HFFc6 (cell line): ENCODE results near the gene CELF6. TPM values are rescaled to one million over a fixed set of nuclear protein-coding genes. Genes with fewer than 3 reads are reported as not detected.

Experiments used
- DNase-seq: peaks from one replicate; pipeline ENCODE4 v3.0.0-alpha.2; 2018
- H3K27ac Mint-ChIP-seq: 2 replicates; pipeline ENCODE4 v1.8.0; 2020; ENCODE audit warnings: mild to moderate bottlenecking, mixed read lengths
- H3K27me3 Mint-ChIP-seq: 2 replicates; pipeline ENCODE4 v1.8.0; 2021; ENCODE audit warnings: mild to moderate bottlenecking, moderate library complexity, mixed read lengths; ENCODE audit not compliant: insufficient read depth
- H3K36me3 Mint-ChIP-seq: 2 replicates; pipeline ENCODE4 v1.8.0; 2021; ENCODE audit warnings: low read depth, mixed read lengths
- H3K4me1 Mint-ChIP-seq: 2 replicates; pipeline ENCODE4 v1.8.0; 2020; ENCODE audit warnings: low read depth, mixed read lengths
- H3K4me3 Mint-ChIP-seq: 2 replicates; pipeline ENCODE4 v1.8.0; 2020; ENCODE audit warnings: mild to moderate bottlenecking, moderate library complexity, mixed read lengths
- H3K9me3 Mint-ChIP-seq: 2 replicates; pipeline ENCODE4 v1.8.0; 2020; ENCODE audit warnings: mild to moderate bottlenecking, mixed read lengths
- long read RNA-seq: library from polyadenylated mRNA; unstranded; transcript quantifications from one replicate; pipeline ENCODE4 v2.0.0, GENCODE V29; 2019
- total RNA-seq, 6 experiments: library from RNA; stranded (reverse); fragmentation: NEBNext Ultra II Directional; extraction: Animal tissue kit (Norgen Biotek cat#: 25700); gene quantifications; 2 replicates in 1 of 6; 3 replicates in 5 of 6; pipeline ENCODE4 v1.2.3, GENCODE V29; 2021
- TF ChIP-seq, protein P1 (sequence below): fragments of 200-600 bp; sonication (generic); IDR thresholded peaks from 2 replicates; pipeline ENCODE4 v1.5.0; 2021; ENCODE audit warnings: antibody characterized with exemption, mild to moderate bottlenecking

CELF6 gene
- total RNA-seq: under 1 TPM in 4 of 6 experiments, not detected in 2; 0.11 to 0.14 (median 0.12) TPM
- long read RNA-seq: 0 reads

- TF ChIP-seq, protein P1, sequence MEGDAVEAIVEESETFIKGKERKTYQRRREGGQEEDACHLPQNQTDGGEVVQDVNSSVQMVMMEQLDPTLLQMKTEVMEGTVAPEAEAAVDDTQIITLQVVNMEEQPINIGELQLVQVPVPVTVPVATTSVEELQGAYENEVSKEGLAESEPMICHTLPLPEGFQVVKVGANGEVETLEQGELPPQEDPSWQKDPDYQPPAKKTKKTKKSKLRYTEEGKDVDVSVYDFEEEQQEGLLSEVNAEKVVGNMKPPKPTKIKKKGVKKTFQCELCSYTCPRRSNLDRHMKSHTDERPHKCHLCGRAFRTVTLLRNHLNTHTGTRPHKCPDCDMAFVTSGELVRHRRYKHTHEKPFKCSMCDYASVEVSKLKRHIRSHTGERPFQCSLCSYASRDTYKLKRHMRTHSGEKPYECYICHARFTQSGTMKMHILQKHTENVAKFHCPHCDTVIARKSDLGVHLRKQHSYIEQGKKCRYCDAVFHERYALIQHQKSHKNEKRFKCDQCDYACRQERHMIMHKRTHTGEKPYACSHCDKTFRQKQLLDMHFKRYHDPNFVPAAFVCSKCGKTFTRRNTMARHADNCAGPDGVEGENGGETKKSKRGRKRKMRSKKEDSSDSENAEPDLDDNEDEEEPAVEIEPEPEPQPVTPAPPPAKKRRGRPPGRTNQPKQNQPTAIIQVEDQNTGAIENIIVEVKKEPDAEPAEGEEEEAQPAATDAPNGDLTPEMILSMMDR: no peak
- Mint-ChIP-seq H3K4me3 (peak within 1 kb of the TSS; percentile 85), H3K36me3 (peaks cover 13% of the 10 kb centered on the region; the same call in 1 of the 2 replicates), H3K27me3 (peaks cover 10% of the 10 kb centered on the region), H3K9me3 (peaks cover 9% of the 10 kb centered on the region; the same call in 1 of the 2 replicates), H3K4me1 (peaks cover 20% of the 10 kb centered on the region), H3K27ac (peak within 1 kb of the TSS; percentile 50; the same call in 1 of the 2 replicates)
- peak; percentile 55 for DNase-seq
These were observed at the start of gene CELF6 for GRCh38 chr15:72319985-72320671. TSS of gene CELF6 (minus strand) at chr15:72320157. CDS start at chr15:72319874, 283 bp downstream.

GRCh38 chr15:72368899-72369298 is 48.9 kb upstream of the CELF6 start:
- H3K4me1 Mint-ChIP-seq: peaks cover 13% of the 10 kb centered on the region
- H3K9me3 Mint-ChIP-seq: no peaks in the 10 kb centered on the region
- peaks cover 13% of the 10 kb centered on the region; the same call in 1 of the 2 replicates for H3K36me3 Mint-ChIP-seq
- H3K4me3 Mint-ChIP-seq: no peak overlapping the region
- TF ChIP-seq, protein P1: no peak
- no peaks in the 10 kb centered on the region; the same call in 1 of the 2 replicates for H3K27me3 Mint-ChIP-seq
- no peak overlapping the region for H3K27ac Mint-ChIP-seq
- no peak for DNase-seq

DNA sequence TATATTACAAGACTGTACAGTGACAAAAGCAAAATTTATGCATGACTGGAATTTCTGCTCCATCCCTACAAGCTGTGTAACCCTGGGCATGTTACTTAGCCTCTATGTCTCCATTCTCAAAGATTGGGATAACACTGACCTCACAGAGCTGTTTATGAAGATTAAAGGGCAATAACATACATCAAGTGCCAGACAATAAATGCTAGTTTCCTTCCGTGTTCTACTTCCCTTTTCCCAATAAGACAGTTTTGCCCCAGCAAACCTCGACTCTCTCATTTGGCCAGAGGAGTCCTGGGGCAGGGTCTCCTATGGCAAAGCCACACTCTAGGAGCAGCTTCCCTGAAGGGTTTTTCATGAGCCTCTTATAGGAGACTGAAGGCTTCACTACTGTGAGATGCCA is 48.4 kb upstream of the CELF6 start:
- Mint-ChIP-seq H3K27me3 (no peaks in the 10 kb centered on the region; the same call in 1 of the 2 replicates), H3K36me3 (peaks cover 13% of the 10 kb centered on the region; the same call in 1 of the 2 replicates), H3K27ac (no peak overlapping the region), H3K4me1 (peaks cover 12% of the 10 kb centered on the region), H3K4me3 (no peak overlapping the region), H3K9me3 (no peaks in the 10 kb centered on the region)
- TF ChIP-seq, protein P1: no peak
- no peak for DNase-seq

DNA sequence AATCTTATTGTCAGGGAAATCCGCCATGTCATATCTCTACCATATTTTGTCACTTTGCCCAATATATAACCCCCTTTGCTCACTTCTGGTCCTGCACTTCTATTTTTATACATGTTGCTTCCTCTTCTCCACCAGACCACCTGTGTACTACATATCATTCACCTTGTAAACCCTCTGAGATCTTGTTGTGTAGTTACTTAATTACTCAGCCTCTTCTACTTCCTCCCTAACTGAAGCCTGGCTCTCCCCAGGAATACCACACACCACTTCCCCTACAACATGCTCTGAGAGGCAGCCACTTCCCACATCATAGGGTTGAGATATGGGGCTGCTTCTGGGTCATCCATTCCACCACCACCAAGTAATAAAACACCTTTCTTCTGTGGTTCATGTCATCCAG is 45.9 kb upstream of the CELF6 start:
- Mint-ChIP-seq H3K27ac (no peak overlapping the region), H3K9me3 (no peaks in the 10 kb centered on the region), H3K4me1 (peaks cover 10% of the 10 kb centered on the region), H3K36me3 (peaks cover 13% of the 10 kb centered on the region; the same call in 1 of the 2 replicates), H3K4me3 (no peak overlapping the region), H3K27me3 (no peaks in the 10 kb centered on the region; the same call in 1 of the 2 replicates)
- TF ChIP-seq, protein P1: no peak
- no peak for DNase-seq

DNA sequence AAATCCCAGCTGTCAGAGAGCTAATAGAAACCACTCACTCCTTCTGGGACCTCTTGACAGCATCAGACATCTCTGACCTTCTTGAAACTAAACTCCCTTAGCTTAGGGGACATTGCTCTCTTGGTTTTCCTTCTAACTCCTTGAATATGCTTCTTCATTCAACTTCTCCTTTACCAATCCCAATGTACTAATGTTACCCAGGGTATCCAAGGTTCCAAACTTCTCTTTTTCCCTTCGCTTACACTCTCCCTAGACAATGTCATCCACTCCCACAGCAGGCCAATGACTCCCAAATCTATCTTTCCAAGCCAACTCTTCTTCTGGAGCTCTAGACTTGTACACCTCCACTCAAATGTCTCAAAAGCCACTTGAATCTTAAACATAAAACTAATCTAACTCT is 41.2 kb upstream of the CELF6 start:
- H3K9me3 Mint-ChIP-seq: no peaks in the 10 kb centered on the region
- H3K36me3 Mint-ChIP-seq: no peaks in the 10 kb centered on the region
- H3K4me3 Mint-ChIP-seq: no peak overlapping the region
- TF ChIP-seq, protein P1: no peak
- H3K27me3 Mint-ChIP-seq: no peaks in the 10 kb centered on the region; the same call in 1 of the 2 replicates
- no peak for DNase-seq
- no peak overlapping the region for H3K27ac Mint-ChIP-seq
- peaks cover 18% of the 10 kb centered on the region; the same call in 1 of the 2 replicates for H3K4me1 Mint-ChIP-seq
